Activated naive CD8-positive, alpha-beta T cell treated with anti-CD3 and anti-CD28 coated beads, Interleukin-2, amount 10 ng/mL, durations not matched to agents 7 days and 5 days (primary cell): Measurements from ENCODE around the gene USP37. TPM values are rescaled to one million over a fixed set of nuclear protein-coding genes. Genes with fewer than 3 reads are reported as not detected.

Experiments used
- ATAC-seq: fragments of 150-1000 bp; cut with Tn5 transposase; one replicate; pipeline ENCODE4 v1.10.0; 2021; ENCODE audit warnings: low read depth, moderate library complexity
- POLR2A ChIA-PET: fragments of 350-600 bp; sonication (Branson Sonifier 250); formaldehyde crosslinking; loops from one replicate; lab custom pipeline; 2021; ENCODE audit warnings: antibody characterized with exemption; lab: Charles Lee
- DNase-seq: peaks from one replicate; pipeline ENCODE4 v3.0.0; 2021
- H3K27ac Mint-ChIP-seq: one replicate; pipeline ENCODE4 v1.8.0; 2022; ENCODE audit warnings: mild to moderate bottlenecking, mixed read lengths
- H3K27me3 Mint-ChIP-seq: one replicate; pipeline ENCODE4 v1.8.0; 2022; ENCODE audit warnings: mild to moderate bottlenecking, moderate library complexity, mixed read lengths
- H3K36me3 Mint-ChIP-seq: one replicate; pipeline ENCODE4 v1.8.0; 2021; ENCODE audit warnings: mild to moderate bottlenecking, mixed read lengths
- H3K4me1 Mint-ChIP-seq: one replicate; pipeline ENCODE4 v1.8.0; 2021; ENCODE audit warnings: mixed read lengths
- H3K4me3 Mint-ChIP-seq: one replicate; pipeline ENCODE4 v1.8.0; 2022; ENCODE audit warnings: mild to moderate bottlenecking, moderate library complexity, mixed read lengths
- H3K9me3 Mint-ChIP-seq: one replicate; pipeline ENCODE4 v1.8.0; 2021; ENCODE audit warnings: mixed read lengths
- total RNA-seq, 2 experiments: library from RNA; stranded (reverse); gene quantifications; one replicate each; pipeline ENCODE4 v1.2.3, GENCODE V29; 2021

Gene USP37
- total RNA-seq, 2 experiments from 2014 or later = 31.9 to 33.5 TPM

- H3K9me3 Mint-ChIP-seq = no peaks in the 10 kb centered on the region
- no peak for ATAC-seq
- POLR2A ChIA-PET = interaction anchor here (0.6 kb wide), 2 partner anchors 44 to 57 kb away, joined by 3 to 9 read pairs; no protein-coding TSS in a partner anchor
- no peak overlapping the region for H3K4me3 Mint-ChIP-seq
- peaks cover 16% of the 10 kb centered on the region for H3K4me1 Mint-ChIP-seq
- no peaks in the 10 kb centered on the region for H3K27me3 Mint-ChIP-seq
- DNase-seq = no peak
- H3K27ac Mint-ChIP-seq = no peak overlapping the region
- H3K36me3 Mint-ChIP-seq = peaks cover 44% of the 10 kb centered on the region
These were observed 85.5 kb downstream of the USP37 start for GRCh38 chr2:218482651-218483050.

- H3K36me3 Mint-ChIP-seq = peaks cover 34% of the 10 kb centered on the region
These were observed 88.6 kb downstream of the USP37 start for GRCh38 chr2:218479595-218479994.

GRCh38 chr2:218478544-218478943, 89.6 kb downstream of the USP37 start:
- H3K9me3 Mint-ChIP-seq = no peaks in the 10 kb centered on the region
- no peak for ATAC-seq
- no peaks in the 10 kb centered on the region for H3K27me3 Mint-ChIP-seq
- H3K36me3 Mint-ChIP-seq = peaks cover 35% of the 10 kb centered on the region
- H3K4me3 Mint-ChIP-seq = no peak overlapping the region
- POLR2A ChIA-PET = no interaction called here
- H3K27ac Mint-ChIP-seq = no peak overlapping the region
- peaks cover 12% of the 10 kb centered on the region for H3K4me1 Mint-ChIP-seq
- DNase-seq = no peak

More at GRCh38 chr2:218479595-218479994, 88.6 kb downstream of the USP37 start:
- no peak for ATAC-seq
- H3K9me3 Mint-ChIP-seq = no peaks in the 10 kb centered on the region
- no peak overlapping the region for H3K27ac Mint-ChIP-seq
- H3K4me3 Mint-ChIP-seq = no peak overlapping the region
- no peak for DNase-seq
- peaks cover 16% of the 10 kb centered on the region for H3K4me1 Mint-ChIP-seq
- H3K27me3 Mint-ChIP-seq = no peaks in the 10 kb centered on the region
- POLR2A ChIA-PET = no interaction called here

GRCh38 chr2:218477247-218477646, 90.9 kb downstream of the USP37 start:
- Mint-ChIP-seq H3K27ac (no peak overlapping the region), H3K4me3 (no peak overlapping the region), H3K27me3 (no peaks in the 10 kb centered on the region), H3K4me1 (peaks cover 1% of the 10 kb centered on the region), H3K9me3 (no peaks in the 10 kb centered on the region), H3K36me3 (peaks cover 40% of the 10 kb centered on the region)
- POLR2A ChIA-PET = no interaction called here
- no peak for DNase-seq
- no peak for ATAC-seq

DNA sequence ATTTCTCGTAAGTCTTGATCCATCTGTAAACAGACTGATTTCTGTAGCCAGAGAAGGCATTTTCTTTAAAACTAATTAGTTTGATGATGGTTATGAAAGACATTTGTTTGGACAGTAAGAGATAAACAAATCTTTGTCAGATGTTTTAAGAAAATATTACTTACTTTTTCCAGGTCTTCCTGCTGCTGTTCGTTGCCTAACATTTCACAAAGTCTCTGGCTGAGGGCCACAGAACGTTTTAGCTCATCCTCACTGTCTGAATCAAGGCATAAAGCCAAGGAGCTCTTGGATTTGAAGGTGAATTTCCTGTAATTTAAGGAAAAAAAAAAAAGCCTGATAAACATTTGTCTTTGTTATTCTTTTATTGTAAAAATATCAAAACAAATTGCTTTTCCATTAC, 91.5 kb downstream of the USP37 start:
- Mint-ChIP-seq H3K4me1 (peaks cover 5% of the 10 kb centered on the region), H3K36me3 (peaks cover 41% of the 10 kb centered on the region), H3K27ac (no peak overlapping the region), H3K27me3 (no peaks in the 10 kb centered on the region), H3K4me3 (no peak overlapping the region), H3K9me3 (no peaks in the 10 kb centered on the region)
- ATAC-seq (no peak), DNase-seq (no peak)
- POLR2A ChIA-PET = no interaction called here

DNA sequence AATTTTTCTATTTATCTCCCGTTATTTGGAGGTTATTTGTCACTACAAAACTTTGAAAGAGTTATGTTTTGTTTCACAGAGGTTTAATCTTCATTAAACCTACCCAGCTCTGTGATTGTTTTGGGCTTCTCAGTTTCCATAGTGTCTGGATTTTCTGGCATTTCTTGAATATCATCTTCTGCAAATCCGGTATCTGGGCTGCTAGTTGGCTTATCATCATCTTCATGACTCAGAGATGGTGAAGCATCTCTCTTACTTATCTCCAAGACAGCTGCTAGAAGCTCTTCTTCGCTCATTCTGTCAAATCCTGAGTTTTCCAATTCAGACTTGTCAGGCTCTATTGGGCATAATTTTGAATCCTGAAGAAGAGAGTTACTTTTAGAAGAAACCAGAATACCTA, 93.6 kb downstream of the USP37 start:
- H3K36me3 Mint-ChIP-seq = peaks cover 46% of the 10 kb centered on the region
- H3K4me3 Mint-ChIP-seq = no peak overlapping the region
- H3K27ac Mint-ChIP-seq = no peak overlapping the region
- DNase-seq (no peak), ATAC-seq (no peak)
- peaks cover 19% of the 10 kb centered on the region for H3K4me1 Mint-ChIP-seq
- no peaks in the 10 kb centered on the region for H3K9me3 Mint-ChIP-seq
- no peaks in the 10 kb centered on the region for H3K27me3 Mint-ChIP-seq
- POLR2A ChIA-PET = no interaction called here

- no peaks in the 10 kb centered on the region for H3K27me3 Mint-ChIP-seq
- ATAC-seq = no peak
- no peaks in the 10 kb centered on the region for H3K9me3 Mint-ChIP-seq
- peaks cover 19% of the 10 kb centered on the region for H3K4me1 Mint-ChIP-seq
- POLR2A ChIA-PET = interaction anchor here (0.7 kb wide), 1 partner anchor 8 kb away, joined by 3 read pairs; no protein-coding TSS in a partner anchor
- H3K36me3 Mint-ChIP-seq = peaks cover 43% of the 10 kb centered on the region
- no peak overlapping the region for H3K4me3 Mint-ChIP-seq
- H3K27ac Mint-ChIP-seq = peak overlapping the region; percentile 11
- DNase-seq = no peak
These were observed 95.2 kb downstream of the USP37 start for GRCh38 chr2:218472988-218473387.

DNA sequence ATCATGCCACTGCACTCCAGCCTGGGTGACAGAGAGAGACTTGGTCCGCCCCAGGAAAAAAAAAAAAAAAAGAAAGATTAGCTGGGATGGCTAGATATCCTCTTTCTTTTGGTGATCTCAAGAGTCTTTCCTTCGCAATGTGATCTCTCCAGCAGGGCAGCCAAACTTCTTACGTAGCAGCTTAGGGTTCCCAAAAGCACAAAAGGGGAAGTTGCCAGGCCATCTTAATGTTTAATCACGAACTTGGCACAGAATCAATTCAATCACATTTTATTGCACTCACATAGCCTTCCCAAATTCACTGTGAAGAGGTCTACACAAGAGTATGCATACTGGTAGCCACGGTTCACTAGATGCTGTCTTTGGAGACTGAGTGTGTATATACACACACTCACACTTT, 96.2 kb downstream of the USP37 start:
- POLR2A ChIA-PET = interaction anchor here (0.6 kb wide), 1 partner anchor 25 kb away, joined by 3 read pairs; no protein-coding TSS in a partner anchor
- peaks cover 40% of the 10 kb centered on the region for H3K36me3 Mint-ChIP-seq
- ATAC-seq = no peak

GRCh38 chr2:218471036-218471435, 97.1 kb downstream of the USP37 start:
- POLR2A ChIA-PET = no interaction called here

More for the DNA sequence above, 96.2 kb downstream of the USP37 start:
- Mint-ChIP-seq H3K27me3 (no peaks in the 10 kb centered on the region), H3K9me3 (no peaks in the 10 kb centered on the region), H3K4me3 (peak overlapping the region; percentile 22), H3K27ac (no peak overlapping the region), H3K4me1 (peaks cover 18% of the 10 kb centered on the region)
- DNase-seq = no peak

DNA sequence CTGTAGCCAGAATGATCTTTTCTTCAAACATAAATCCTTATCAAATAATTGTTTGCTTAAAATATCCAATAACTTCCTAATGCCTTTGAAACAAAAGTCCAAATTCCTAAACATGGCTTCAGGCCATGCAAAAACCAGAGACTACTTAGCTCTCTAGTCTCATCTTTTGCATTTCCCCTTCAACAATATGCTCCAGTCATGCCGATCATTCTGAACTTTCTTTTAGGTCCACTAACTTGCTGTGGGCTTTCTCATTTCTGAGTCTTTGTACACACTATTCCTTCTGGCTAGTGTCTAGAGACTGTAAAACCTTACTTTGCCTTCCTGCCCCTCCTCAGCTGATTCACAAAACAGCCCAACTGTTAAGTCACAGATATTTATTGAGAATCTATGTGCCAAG, 97.7 kb downstream of the USP37 start:
- Mint-ChIP-seq H3K27ac (peak overlapping the region; percentile 76), H3K36me3 (peaks cover 39% of the 10 kb centered on the region), H3K4me1 (peaks cover 18% of the 10 kb centered on the region), H3K4me3 (no peak overlapping the region), H3K27me3 (no peaks in the 10 kb centered on the region), H3K9me3 (no peaks in the 10 kb centered on the region)
- POLR2A ChIA-PET = no interaction called here
- DNase-seq (no peak), ATAC-seq (no peak)

More at GRCh38 chr2:218471036-218471435, 97.1 kb downstream of the USP37 start:
- Mint-ChIP-seq H3K27me3 (no peaks in the 10 kb centered on the region), H3K9me3 (no peaks in the 10 kb centered on the region), H3K36me3 (peaks cover 39% of the 10 kb centered on the region), H3K4me1 (peaks cover 18% of the 10 kb centered on the region), H3K27ac (peak overlapping the region; percentile 76), H3K4me3 (peak overlapping the region; percentile 45)
- ATAC-seq (peak; percentile 26), DNase-seq (no peak)

DNA sequence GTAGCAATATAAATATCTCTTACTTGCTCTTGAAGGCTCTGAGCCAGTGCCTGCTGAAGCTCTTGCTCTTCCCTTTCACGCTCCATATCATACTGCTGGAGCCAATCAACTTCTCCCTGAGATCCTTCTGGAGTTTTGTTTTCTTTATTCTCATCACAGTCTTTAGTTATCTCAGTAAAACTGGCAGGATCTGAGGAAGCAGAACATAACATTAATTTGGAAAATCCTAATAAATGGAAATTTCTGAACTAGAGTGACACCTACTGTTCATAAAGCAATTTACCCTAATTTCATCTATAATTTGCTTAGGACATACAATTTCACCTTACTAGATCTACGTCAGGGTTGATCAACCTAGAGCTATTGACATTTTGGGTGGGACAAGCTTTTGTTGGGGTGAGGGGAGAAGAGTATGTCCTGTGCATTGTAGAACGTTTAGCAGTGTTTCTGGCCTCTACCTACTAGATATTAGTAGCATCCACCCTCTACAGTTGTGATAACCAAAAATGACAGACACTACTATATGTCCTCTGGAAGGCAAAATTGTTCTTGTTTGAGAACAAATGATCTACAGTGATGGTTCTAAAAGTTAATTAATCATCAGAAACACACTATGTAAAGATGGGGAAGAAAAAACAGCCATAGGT, 102.0 kb downstream of the USP37 start:
- DNase-seq (no peak), ATAC-seq (no peak)

GRCh38 chr2:218458598-218458997, 109.6 kb downstream of the USP37 start:
- ATAC-seq = no peak
- POLR2A ChIA-PET = no interaction called here
- H3K36me3 Mint-ChIP-seq = peaks cover 50% of the 10 kb centered on the region
- DNase-seq = no peak
- no peak overlapping the region for H3K4me3 Mint-ChIP-seq
- no peak overlapping the region for H3K27ac Mint-ChIP-seq
- H3K4me1 Mint-ChIP-seq = no peaks in the 10 kb centered on the region
- H3K27me3 Mint-ChIP-seq = no peaks in the 10 kb centered on the region
- H3K9me3 Mint-ChIP-seq = peaks cover 3% of the 10 kb centered on the region

More for the DNA sequence above, 102.0 kb downstream of the USP37 start:
- Mint-ChIP-seq H3K4me3 (no peak overlapping the region), H3K27ac (no peak overlapping the region), H3K36me3 (peaks cover 33% of the 10 kb centered on the region), H3K9me3 (no peaks in the 10 kb centered on the region), H3K4me1 (peaks cover 9% of the 10 kb centered on the region), H3K27me3 (no peaks in the 10 kb centered on the region)
- POLR2A ChIA-PET = no interaction called here

DNA sequence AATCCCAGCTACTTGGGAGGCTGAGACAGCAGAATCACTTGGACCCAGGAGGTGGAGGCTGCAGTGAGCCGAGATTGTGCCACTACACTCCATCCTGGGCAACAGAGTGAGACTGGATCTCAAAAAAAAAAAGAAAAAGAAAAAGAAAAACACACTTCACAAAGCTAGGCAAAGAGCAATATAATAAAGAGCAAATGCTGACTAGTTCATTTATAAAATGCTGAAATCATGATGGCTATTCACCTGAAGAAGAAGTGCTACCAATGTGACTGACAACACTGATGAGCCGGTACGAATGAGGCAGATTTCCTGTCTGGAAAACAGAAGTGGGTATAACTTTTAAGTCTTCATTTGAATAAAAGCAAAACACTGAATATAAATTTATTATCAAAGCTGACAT, 111.3 kb downstream of the USP37 start:
- no peaks in the 10 kb centered on the region for H3K4me1 Mint-ChIP-seq
- peaks cover 51% of the 10 kb centered on the region for H3K36me3 Mint-ChIP-seq
- H3K27me3 Mint-ChIP-seq = no peaks in the 10 kb centered on the region
- no peak for ATAC-seq
- POLR2A ChIA-PET = interaction anchor here (1.0 kb wide), 1 partner anchor 15 kb away, joined by 3 read pairs; no protein-coding TSS in a partner anchor
- H3K9me3 Mint-ChIP-seq = peaks cover 3% of the 10 kb centered on the region
- no peak overlapping the region for H3K27ac Mint-ChIP-seq
- no peak for DNase-seq
- H3K4me3 Mint-ChIP-seq = no peak overlapping the region

DNA sequence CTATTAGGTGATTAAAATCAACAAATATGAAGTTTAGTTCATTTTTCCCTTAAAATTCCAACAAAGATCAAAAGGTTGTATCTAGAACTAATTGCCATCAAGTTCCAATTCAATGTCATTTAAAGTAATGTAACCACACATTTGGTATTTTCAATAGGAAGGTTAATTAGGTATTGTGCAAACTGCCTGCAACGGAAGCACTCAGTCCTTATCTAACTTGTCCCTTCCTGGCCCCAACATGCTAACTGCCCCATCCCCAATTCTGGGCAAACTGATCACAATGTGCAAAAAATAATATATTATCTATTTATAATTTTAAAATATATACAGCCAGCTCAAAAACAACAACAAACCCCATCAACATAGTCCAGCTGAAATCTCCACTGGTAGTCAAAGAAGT, 116.1 kb downstream of the USP37 start:
- Mint-ChIP-seq H3K4me1 (peaks cover 2% of the 10 kb centered on the region), H3K4me3 (no peak overlapping the region), H3K27ac (no peak overlapping the region), H3K36me3 (peaks cover 50% of the 10 kb centered on the region), H3K27me3 (no peaks in the 10 kb centered on the region), H3K9me3 (peaks cover 3% of the 10 kb centered on the region)
- POLR2A ChIA-PET = no interaction called here
- DNase-seq (no peak), ATAC-seq (no peak)
